ENCODE measurements around the gene RACK1. TPM values are rescaled to one million over a fixed set of nuclear protein-coding genes. Genes with fewer than 3 reads are reported as not detected.
"Not testable (repeated sequence)": the region's sequence is repeated elsewhere in the genome, so short reads cannot be mapped to it uniquely, and the experiment has no call there.

The RACK1 gene
- 1,000 to 10,000 TPM; 1,414 to 2,271 TPM for polyA plus RNA-seq

GRCh38 chr5:181243564-181244343, at the start of gene RACK1:
Gene RACK1, minus strand, starts transcription at chr5:181243906. Its CDS starts 106 bp downstream, at chr5:181243800.
- no peaks in the 10 kb centered on the region for H3K9me3 ChIP-seq (ENCODE audit: control insufficient read depth in 2 of 2, insufficient read depth in 1 of 2, low read depth in 1 of 2, low read length in 1 of 2)
- H3K27ac ChIP-seq (ENCODE audit: low read depth in 2 of 2, low read length in 1 of 2) = peak within 1 kb of the TSS; percentile 89 to 98
- H3K4me3 ChIP-seq (ENCODE audit: low read depth in 1 of 2, low read length in 2 of 2) = peak within 1 kb of the TSS; percentile 89
- 0 to 1% methylated on average over 50 of the region's 50 CpGs for WGBS, 2 donors
- H3K27me3 ChIP-seq (ENCODE audit: control insufficient read depth in 1 of 2, insufficient read depth in 2 of 2, low read length in 2 of 2) = no peaks in the 10 kb centered on the region
- peaks cover 11 to 23% of the 10 kb centered on the region in 2 donors for H3K36me3 ChIP-seq (ENCODE audit: control insufficient read depth in 2 of 2, insufficient read depth in 2 of 2, low read length in 1 of 2)
- peaks cover 10 to 18% of the 10 kb centered on the region in 2 donors for H3K4me1 ChIP-seq (ENCODE audit: control insufficient read depth in 2 of 2, insufficient read depth in 2 of 2, low read length in 1 of 2)

GRCh38 chr5:181287331-181287730, 43.6 kb upstream of the RACK1 start:
- H3K4me1 ChIP-seq (ENCODE audit: control insufficient read depth in 2 of 2, insufficient read depth in 2 of 2, low read length in 1 of 2); H3K4me3 ChIP-seq (ENCODE audit: low read depth in 1 of 2, low read length in 2 of 2); H3K36me3 ChIP-seq (ENCODE audit: control insufficient read depth in 2 of 2, insufficient read depth in 2 of 2, low read length in 1 of 2); H3K27me3 ChIP-seq (ENCODE audit: control insufficient read depth in 1 of 2, insufficient read depth in 2 of 2, low read length in 2 of 2); H3K9me3 ChIP-seq (ENCODE audit: control insufficient read depth in 2 of 2, insufficient read depth in 1 of 2, low read depth in 1 of 2, low read length in 1 of 2); H3K27ac ChIP-seq (ENCODE audit: low read depth in 2 of 2, low read length in 1 of 2): not testable (repeated sequence)
- 88 to 100% methylated on average over 1 of the region's 1 CpG for WGBS, 2 donors

- H3K9me3 ChIP-seq (ENCODE audit: control insufficient read depth in 2 of 2, insufficient read depth in 1 of 2, low read depth in 1 of 2, low read length in 1 of 2); H3K36me3 ChIP-seq (ENCODE audit: control insufficient read depth in 2 of 2, insufficient read depth in 2 of 2, low read length in 1 of 2); H3K27ac ChIP-seq (ENCODE audit: low read depth in 2 of 2, low read length in 1 of 2); H3K27me3 ChIP-seq (ENCODE audit: control insufficient read depth in 1 of 2, insufficient read depth in 2 of 2, low read length in 2 of 2); H3K4me1 ChIP-seq (ENCODE audit: control insufficient read depth in 2 of 2, insufficient read depth in 2 of 2, low read length in 1 of 2); H3K4me3 ChIP-seq (ENCODE audit: low read depth in 1 of 2, low read length in 2 of 2): not testable (repeated sequence)
- WGBS, 2 donors = 92 to 94% methylated on average over 10 of the region's 10 CpGs
Measured at GRCh38 chr5:181285962-181286705, 42.4 kb upstream of the RACK1 start.

- not testable (repeated sequence) for H3K27ac ChIP-seq (ENCODE audit: low read depth in 2 of 2, low read length in 1 of 2); H3K4me3 ChIP-seq (ENCODE audit: low read depth in 1 of 2, low read length in 2 of 2); H3K4me1 ChIP-seq (ENCODE audit: control insufficient read depth in 2 of 2, insufficient read depth in 2 of 2, low read length in 1 of 2); H3K9me3 ChIP-seq (ENCODE audit: control insufficient read depth in 2 of 2, insufficient read depth in 1 of 2, low read depth in 1 of 2, low read length in 1 of 2); H3K36me3 ChIP-seq (ENCODE audit: control insufficient read depth in 2 of 2, insufficient read depth in 2 of 2, low read length in 1 of 2); H3K27me3 ChIP-seq (ENCODE audit: control insufficient read depth in 1 of 2, insufficient read depth in 2 of 2, low read length in 2 of 2)
- WGBS, 2 donors = 65% methylated on average over 6 of the region's 6 CpGs
Measured at GRCh38 chr5:181283841-181284755, 40.4 kb upstream of the RACK1 start.

GRCh38 chr5:181283347-181283746, 39.6 kb upstream of the RACK1 start:
- Histone ChIP-seq H3K9me3 (ENCODE audit: control insufficient read depth in 2 of 2, insufficient read depth in 1 of 2, low read depth in 1 of 2, low read length in 1 of 2) (peaks cover 0 to 2% of the 10 kb centered on the region in 2 donors), H3K27me3 (ENCODE audit: control insufficient read depth in 1 of 2, insufficient read depth in 2 of 2, low read length in 2 of 2) (no peaks in the 10 kb centered on the region), H3K4me1 (ENCODE audit: control insufficient read depth in 2 of 2, insufficient read depth in 2 of 2, low read length in 1 of 2) (no peaks in the 10 kb centered on the region), H3K36me3 (ENCODE audit: control insufficient read depth in 2 of 2, insufficient read depth in 2 of 2, low read length in 1 of 2) (no peaks in the 10 kb centered on the region), H3K27ac (ENCODE audit: low read depth in 2 of 2, low read length in 1 of 2) (no peak overlapping the region), H3K4me3 (ENCODE audit: low read depth in 1 of 2, low read length in 2 of 2) (no peak overlapping the region)
- 80 to 85% methylated on average over 13 of the region's 13 CpGs for WGBS, 2 donors

GRCh38 chr5:181282874-181283273, 39.2 kb upstream of the RACK1 start:
- H3K27me3 ChIP-seq (ENCODE audit: control insufficient read depth in 1 of 2, insufficient read depth in 2 of 2, low read length in 2 of 2) = no peaks in the 10 kb centered on the region
- H3K27ac ChIP-seq (ENCODE audit: low read depth in 2 of 2, low read length in 1 of 2) = no peak overlapping the region
- no peaks in the 10 kb centered on the region for H3K36me3 ChIP-seq (ENCODE audit: control insufficient read depth in 2 of 2, insufficient read depth in 2 of 2, low read length in 1 of 2)
- H3K4me1 ChIP-seq (ENCODE audit: control insufficient read depth in 2 of 2, insufficient read depth in 2 of 2, low read length in 1 of 2) = no peaks in the 10 kb centered on the region
- no peak overlapping the region for H3K4me3 ChIP-seq (ENCODE audit: low read depth in 1 of 2, low read length in 2 of 2)
- peaks cover 0 to 2% of the 10 kb centered on the region in 2 donors for H3K9me3 ChIP-seq (ENCODE audit: control insufficient read depth in 2 of 2, insufficient read depth in 1 of 2, low read depth in 1 of 2, low read length in 1 of 2)
- 86 to 92% methylated on average over 7 of the region's 7 CpGs for WGBS, 2 donors

GRCh38 chr5:181282415-181282814, 38.7 kb upstream of the RACK1 start:
- not testable (repeated sequence) for H3K4me1 ChIP-seq (ENCODE audit: control insufficient read depth in 2 of 2, insufficient read depth in 2 of 2, low read length in 1 of 2); H3K27me3 ChIP-seq (ENCODE audit: control insufficient read depth in 1 of 2, insufficient read depth in 2 of 2, low read length in 2 of 2); H3K9me3 ChIP-seq (ENCODE audit: control insufficient read depth in 2 of 2, insufficient read depth in 1 of 2, low read depth in 1 of 2, low read length in 1 of 2); H3K4me3 ChIP-seq (ENCODE audit: low read depth in 1 of 2, low read length in 2 of 2); H3K27ac ChIP-seq (ENCODE audit: low read depth in 2 of 2, low read length in 1 of 2); H3K36me3 ChIP-seq (ENCODE audit: control insufficient read depth in 2 of 2, insufficient read depth in 2 of 2, low read length in 1 of 2)
- WGBS, 2 donors = 81 to 92% methylated on average over 12 to 16 of the region's 16 CpGs

GRCh38 chr5:181281984-181282316, 38.2 kb upstream of the RACK1 start:
- no peak overlapping the region for H3K27ac ChIP-seq (ENCODE audit: low read depth in 2 of 2, low read length in 1 of 2)
- no peak overlapping the region for H3K4me3 ChIP-seq (ENCODE audit: low read depth in 1 of 2, low read length in 2 of 2)
- WGBS, 2 donors = 90 to 91% methylated on average over 18 of the region's 18 CpGs
- no peaks in the 10 kb centered on the region for H3K36me3 ChIP-seq (ENCODE audit: control insufficient read depth in 2 of 2, insufficient read depth in 2 of 2, low read length in 1 of 2)
- H3K9me3 ChIP-seq (ENCODE audit: control insufficient read depth in 2 of 2, insufficient read depth in 1 of 2, low read depth in 1 of 2, low read length in 1 of 2) = peaks cover 0 to 2% of the 10 kb centered on the region in 2 donors
- H3K4me1 ChIP-seq (ENCODE audit: control insufficient read depth in 2 of 2, insufficient read depth in 2 of 2, low read length in 1 of 2) = no peaks in the 10 kb centered on the region
- H3K27me3 ChIP-seq (ENCODE audit: control insufficient read depth in 1 of 2, insufficient read depth in 2 of 2, low read length in 2 of 2) = no peaks in the 10 kb centered on the region

Data from esophagus (tissue), 2 donors.